IPS-15b (cell line): ENCODE results near the gene MRGPRF.

Source experiments
- H3K27me3 ChIP-seq: one replicate; pipeline ENCODE4 v1.6.1; 2013; ENCODE audit warnings: low read length; ENCODE audit not compliant: control insufficient read depth, insufficient read depth
- H3K36me3 ChIP-seq: one replicate; pipeline ENCODE4 v1.6.1; 2013; ENCODE audit warnings: low read length; ENCODE audit not compliant: control insufficient read depth, insufficient read depth
- H3K4me1 ChIP-seq: one replicate; pipeline ENCODE4 v1.6.1; 2013; ENCODE audit warnings: mild to moderate bottlenecking, low read length; ENCODE audit not compliant: control insufficient read depth, insufficient read depth
- H3K4me3 ChIP-seq: one replicate; pipeline ENCODE4 v1.5.1; 2013; ENCODE audit warnings: low read depth, low read length
- H3K9ac ChIP-seq: one replicate; pipeline ENCODE4 v1.6.1; 2013; ENCODE audit warnings: low read depth, mild to moderate bottlenecking, low read length
- H3K9me3 ChIP-seq: one replicate; pipeline ENCODE4 v1.6.1; 2013; ENCODE audit warnings: mild to moderate bottlenecking, low read length; ENCODE audit not compliant: control insufficient read depth, insufficient read depth

The MRGPRF gene

GRCh38 chr11:69048031-69048693 is 35.1 kb upstream of the MRGPRF start:
- no peaks in the 10 kb centered on the region for H3K27me3 ChIP-seq
- H3K4me1 ChIP-seq = peaks cover 13% of the 10 kb centered on the region
- H3K9me3 ChIP-seq = no peaks in the 10 kb centered on the region
- no peaks in the 10 kb centered on the region for H3K36me3 ChIP-seq
- H3K9ac ChIP-seq = no peak overlapping the region
- peak overlapping the region; percentile 30 for H3K4me3 ChIP-seq

GRCh38 chr11:69044111-69045013 is 31.3 kb upstream of the MRGPRF start:
- H3K36me3 ChIP-seq = no peaks in the 10 kb centered on the region
- H3K9me3 ChIP-seq = no peaks in the 10 kb centered on the region
- peaks cover 18% of the 10 kb centered on the region for H3K4me1 ChIP-seq
- no peak overlapping the region for H3K4me3 ChIP-seq
- H3K27me3 ChIP-seq = no peaks in the 10 kb centered on the region
- no peak overlapping the region for H3K9ac ChIP-seq

DNA sequence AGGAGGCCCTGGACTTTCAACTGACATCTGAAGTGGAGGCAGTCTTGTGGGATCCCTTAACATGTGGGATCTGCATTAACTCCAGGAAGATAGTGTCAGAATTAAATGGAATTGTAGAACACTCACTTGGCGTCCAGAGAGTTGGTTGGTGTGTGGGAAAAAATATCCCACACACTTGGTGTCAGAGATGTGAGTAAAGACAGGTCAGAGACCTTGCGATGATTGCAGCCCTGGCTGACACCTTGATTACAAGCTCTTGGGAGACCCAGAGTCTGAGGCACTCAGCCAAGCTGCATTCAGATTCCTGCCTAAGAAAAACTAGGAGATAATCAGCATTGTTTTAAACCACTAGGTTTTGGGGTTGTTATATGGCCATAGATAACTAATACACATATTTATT is 28.5 kb upstream of the MRGPRF start:
- H3K27me3 ChIP-seq = no peaks in the 10 kb centered on the region
- H3K4me3 ChIP-seq = no peak overlapping the region
- no peak overlapping the region for H3K9ac ChIP-seq
- no peaks in the 10 kb centered on the region for H3K36me3 ChIP-seq
- no peaks in the 10 kb centered on the region for H3K9me3 ChIP-seq
- H3K4me1 ChIP-seq = peaks cover 10% of the 10 kb centered on the region

DNA sequence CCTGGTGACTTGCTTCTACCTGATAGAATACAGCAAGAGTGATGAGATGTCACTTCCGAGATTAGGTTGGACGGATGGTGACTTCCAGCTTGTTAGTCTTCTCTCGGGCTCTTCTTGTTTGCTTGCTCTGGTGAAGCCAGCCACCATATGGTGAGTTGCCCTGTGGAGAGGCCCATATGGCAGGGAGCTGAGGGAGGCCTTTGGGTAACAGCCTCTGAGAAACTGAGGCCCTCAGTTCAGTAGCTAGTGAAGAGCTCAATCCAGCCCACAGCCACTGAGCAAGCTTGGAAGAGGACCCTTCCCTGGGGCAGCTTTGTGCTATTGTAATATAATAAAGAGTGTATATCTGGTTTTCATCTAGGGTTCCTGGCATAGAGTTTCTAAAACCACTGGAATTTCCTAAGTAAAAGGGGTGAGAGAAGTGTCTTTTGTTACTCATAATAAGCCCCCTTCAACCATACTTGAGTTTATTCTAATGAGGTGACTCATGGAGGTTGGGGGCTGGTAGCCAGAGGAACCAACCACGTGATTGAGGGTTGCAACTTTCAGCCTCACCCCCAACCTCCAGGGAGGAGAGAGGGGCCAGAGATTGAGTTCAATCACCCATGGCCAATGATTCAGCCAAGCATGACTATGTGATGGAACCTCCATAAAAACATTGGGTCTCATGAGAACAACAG is 27.7 kb upstream of the MRGPRF start:
- no peak overlapping the region for H3K4me3 ChIP-seq
- no peaks in the 10 kb centered on the region for H3K9me3 ChIP-seq
- H3K36me3 ChIP-seq = no peaks in the 10 kb centered on the region
- H3K27me3 ChIP-seq = no peaks in the 10 kb centered on the region
- H3K4me1 ChIP-seq = peaks cover 10% of the 10 kb centered on the region
- H3K9ac ChIP-seq = no peak overlapping the region

GRCh38 chr11:69040051-69040450 is 27.0 kb upstream of the MRGPRF start:
- no peaks in the 10 kb centered on the region for H3K9me3 ChIP-seq
- no peaks in the 10 kb centered on the region for H3K27me3 ChIP-seq
- no peak overlapping the region for H3K9ac ChIP-seq
- no peak overlapping the region for H3K4me3 ChIP-seq
- H3K36me3 ChIP-seq = no peaks in the 10 kb centered on the region
- peaks cover 12% of the 10 kb centered on the region for H3K4me1 ChIP-seq

GRCh38 chr11:69039501-69039900 is 26.5 kb upstream of the MRGPRF start:
- no peaks in the 10 kb centered on the region for H3K36me3 ChIP-seq
- H3K4me1 ChIP-seq = peaks cover 7% of the 10 kb centered on the region
- H3K27me3 ChIP-seq = no peaks in the 10 kb centered on the region
- H3K9me3 ChIP-seq = no peaks in the 10 kb centered on the region
- H3K9ac ChIP-seq = no peak overlapping the region
- no peak overlapping the region for H3K4me3 ChIP-seq

DNA sequence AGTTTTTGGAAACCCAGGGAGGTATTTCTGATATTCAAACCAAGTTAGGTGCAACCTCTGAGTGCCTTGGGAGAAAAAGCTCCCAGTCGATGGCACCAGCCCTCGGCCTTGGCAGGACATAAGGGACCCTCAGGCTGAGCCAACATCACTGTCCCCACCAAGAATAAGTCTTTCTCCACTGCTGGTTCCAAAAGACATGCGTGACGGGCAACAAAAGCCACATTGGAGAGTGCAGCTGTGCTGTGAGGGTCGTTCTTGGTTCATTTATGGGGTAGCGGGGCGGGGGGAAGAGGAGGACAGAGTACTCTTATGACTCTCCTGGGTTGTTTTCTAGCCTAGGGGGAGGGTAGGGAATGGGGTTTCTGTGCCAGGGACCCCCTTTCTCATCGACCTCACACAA is 24.5 kb upstream of the MRGPRF start:
- H3K4me3 ChIP-seq = no peak overlapping the region
- H3K36me3 ChIP-seq = no peaks in the 10 kb centered on the region
- H3K9me3 ChIP-seq = no peaks in the 10 kb centered on the region
- H3K4me1 ChIP-seq = peaks cover 7% of the 10 kb centered on the region
- no peak overlapping the region for H3K9ac ChIP-seq
- H3K27me3 ChIP-seq = no peaks in the 10 kb centered on the region

- H3K4me1 ChIP-seq = peaks cover 7% of the 10 kb centered on the region
- H3K9me3 ChIP-seq = no peaks in the 10 kb centered on the region
- H3K27me3 ChIP-seq = no peaks in the 10 kb centered on the region
- H3K4me3 ChIP-seq = no peak overlapping the region
- H3K9ac ChIP-seq = no peak overlapping the region
- no peaks in the 10 kb centered on the region for H3K36me3 ChIP-seq
Measured at GRCh38 chr11:69037074-69037473, 24.0 kb upstream of the MRGPRF start.

- Histone ChIP-seq H3K9me3 (no peaks in the 10 kb centered on the region), H3K4me1 (peaks cover 3% of the 10 kb centered on the region), H3K36me3 (no peaks in the 10 kb centered on the region), H3K9ac (no peak overlapping the region), H3K27me3 (no peaks in the 10 kb centered on the region), H3K4me3 (no peak overlapping the region)
Measured at GRCh38 chr11:69035946-69036340, 22.9 kb upstream of the MRGPRF start.

GRCh38 chr11:69035150-69035945 is 22.3 kb upstream of the MRGPRF start:
- peak overlapping the region; percentile 24 for H3K9ac ChIP-seq
- H3K9me3 ChIP-seq = no peaks in the 10 kb centered on the region
- H3K27me3 ChIP-seq = no peaks in the 10 kb centered on the region
- H3K4me3 ChIP-seq = no peak overlapping the region
- no peaks in the 10 kb centered on the region for H3K36me3 ChIP-seq
- peaks cover 3% of the 10 kb centered on the region for H3K4me1 ChIP-seq

DNA sequence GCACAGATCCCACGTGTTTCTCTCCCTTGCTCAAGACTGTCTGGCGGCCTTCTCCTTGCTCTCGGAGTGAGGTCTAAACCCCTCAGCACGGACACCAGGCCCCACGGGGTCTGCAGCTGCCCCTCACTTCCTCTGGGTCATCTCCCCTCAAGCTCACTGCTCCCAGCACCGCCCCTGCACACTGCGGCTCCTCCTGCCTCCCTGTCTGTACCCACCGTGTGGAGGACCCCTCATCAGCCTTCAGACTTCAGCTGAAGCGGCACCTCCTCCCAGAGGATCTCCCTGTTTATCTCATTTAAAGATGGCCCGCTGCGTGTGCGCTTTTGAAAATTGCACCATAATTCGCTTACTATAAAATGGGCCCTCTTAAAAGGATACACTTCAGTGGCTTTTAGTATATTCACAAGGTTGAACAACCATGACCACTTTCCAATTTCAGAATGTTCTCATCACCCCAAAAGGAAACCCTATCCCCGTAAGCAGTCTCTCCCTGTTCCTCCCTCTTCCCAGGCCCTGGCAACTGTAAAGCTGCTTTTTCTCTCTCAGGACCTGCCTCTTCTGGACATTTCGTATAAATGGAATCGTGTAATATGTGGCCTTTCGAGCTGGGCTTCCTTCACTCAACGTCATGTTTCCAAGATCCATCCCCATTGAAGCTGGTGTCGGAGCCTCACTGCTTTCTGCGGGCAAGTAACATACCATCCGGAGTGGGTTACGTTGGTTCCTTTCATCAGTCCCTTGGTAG is 21.2 kb upstream of the MRGPRF start:
- Histone ChIP-seq H3K4me3 (no peak overlapping the region), H3K27me3 (no peaks in the 10 kb centered on the region), H3K36me3 (no peaks in the 10 kb centered on the region), H3K4me1 (peaks cover 3% of the 10 kb centered on the region), H3K9me3 (no peaks in the 10 kb centered on the region), H3K9ac (no peak overlapping the region)
